IPS-NIHi7 (cell line): ENCODE results near the gene CBX6.
A peak's percentile ranks its signal among the peaks of the same experiment; 100 is the strongest.

Source experiments
- DNase-seq: peaks from one replicate; pipeline ENCODE4 v3.0.0; 2012; ENCODE audit warnings: mixed read lengths; ENCODE audit errors: extremely low spot score

The CBX6 gene

DNA sequence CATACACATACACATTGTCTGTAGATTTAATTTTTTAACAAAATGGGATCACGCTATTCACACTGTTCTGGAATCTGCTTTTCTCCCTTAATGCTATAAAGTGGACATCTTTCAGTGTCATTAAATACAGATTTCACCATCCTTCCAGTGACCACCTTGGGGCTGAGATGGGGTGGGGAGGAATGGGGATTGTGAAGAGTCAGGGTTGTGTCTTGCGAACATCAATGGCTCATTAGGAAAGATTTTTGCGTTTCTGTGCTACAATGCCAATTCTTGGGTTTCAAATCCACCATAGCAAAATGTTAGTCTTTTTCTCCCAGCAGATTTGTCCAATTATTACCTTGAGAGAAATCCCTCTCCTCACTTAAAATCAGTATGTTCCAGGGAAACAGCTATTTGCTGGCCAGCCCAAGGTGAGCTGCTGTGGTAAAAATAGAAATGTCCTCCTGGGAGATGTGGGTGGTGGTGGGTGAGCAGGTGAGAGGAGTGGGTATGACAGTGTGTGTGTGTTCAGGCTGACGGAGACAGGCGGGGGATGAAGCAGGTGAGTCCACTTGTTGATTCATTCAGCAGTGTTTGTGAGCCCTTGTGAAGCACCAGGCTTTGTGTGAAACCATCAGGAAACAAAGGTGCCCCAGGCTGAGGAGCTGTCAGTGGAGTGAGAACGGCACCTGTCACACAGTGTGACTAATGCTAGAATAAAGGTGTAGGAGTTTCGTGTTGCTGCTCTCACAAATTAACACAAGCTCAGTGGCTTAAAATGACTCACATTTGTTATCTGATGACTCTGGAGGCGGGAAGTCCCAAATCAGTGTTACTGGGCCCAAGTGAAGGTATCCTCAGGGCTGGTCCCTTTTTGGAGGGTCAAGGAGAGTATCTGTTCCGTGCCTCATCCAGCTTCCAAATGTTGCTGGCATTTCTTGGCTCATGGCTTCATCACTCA, 1.7 kb upstream of the CBX6 start:
- no peak for DNase-seq

DNA sequence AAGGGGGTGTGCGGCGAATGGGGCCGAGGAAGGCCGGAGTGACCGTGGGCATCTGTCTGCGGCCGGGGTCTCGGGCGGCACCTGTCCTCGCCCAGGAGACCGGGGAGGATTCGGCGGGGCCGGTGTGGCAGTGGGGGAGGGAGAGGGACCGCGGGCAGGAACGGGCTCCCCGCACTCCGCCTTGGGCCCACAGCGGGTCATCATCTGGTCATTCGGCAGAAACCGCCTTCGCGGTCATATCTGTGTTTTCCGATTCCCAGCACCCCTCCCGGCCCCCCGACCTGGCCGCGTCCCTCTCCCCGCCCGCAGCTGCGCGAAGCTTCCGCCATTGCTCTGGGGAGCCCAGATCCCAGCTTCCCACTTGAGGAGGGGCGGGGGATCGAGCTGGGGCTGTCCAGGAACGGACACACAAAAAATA, 824 bp upstream of the CBX6 start:
- DNase-seq = peak; percentile 72

DNA sequence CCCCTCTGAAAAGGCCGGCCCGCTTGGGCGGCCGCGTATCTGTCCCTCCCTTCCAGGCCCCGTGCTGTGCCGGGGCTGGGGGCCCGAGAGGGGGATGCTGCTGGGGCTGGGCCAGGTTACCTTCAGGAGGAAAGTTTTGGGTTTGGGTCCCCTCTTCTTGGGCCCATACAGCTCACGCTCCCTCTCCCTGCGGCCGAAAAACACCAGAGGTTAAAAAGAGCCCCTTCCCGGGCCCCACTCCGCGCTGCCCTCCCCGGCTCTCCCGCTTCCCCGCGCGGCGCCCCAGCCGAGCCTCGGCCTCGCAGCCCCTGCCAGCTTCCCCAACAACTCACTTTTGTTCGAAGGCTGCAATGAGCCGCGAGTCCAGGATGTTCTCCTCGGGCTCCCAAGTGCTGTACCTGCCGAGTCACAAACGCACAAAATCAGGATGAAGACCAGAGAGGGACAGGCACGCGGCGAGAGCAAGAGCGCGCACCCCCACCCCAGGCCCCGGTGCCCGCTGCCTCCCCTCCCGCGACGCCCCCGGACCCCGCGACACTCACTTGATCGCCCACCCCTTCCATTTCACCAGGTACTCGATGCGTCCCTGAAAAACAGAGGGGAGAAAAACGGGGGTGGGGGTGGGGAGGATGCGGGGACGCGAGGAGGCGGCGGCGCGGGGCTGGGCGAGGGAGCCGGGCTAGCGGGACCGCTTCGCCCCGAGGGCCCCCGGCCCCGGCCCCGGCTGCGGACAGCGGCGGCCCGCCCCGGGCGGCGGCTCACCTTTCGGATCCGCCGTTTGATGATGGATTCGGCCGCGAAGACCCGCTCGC, 450 bp downstream of the CBX6 start:
- peak; percentile 26 for DNase-seq

DNA sequence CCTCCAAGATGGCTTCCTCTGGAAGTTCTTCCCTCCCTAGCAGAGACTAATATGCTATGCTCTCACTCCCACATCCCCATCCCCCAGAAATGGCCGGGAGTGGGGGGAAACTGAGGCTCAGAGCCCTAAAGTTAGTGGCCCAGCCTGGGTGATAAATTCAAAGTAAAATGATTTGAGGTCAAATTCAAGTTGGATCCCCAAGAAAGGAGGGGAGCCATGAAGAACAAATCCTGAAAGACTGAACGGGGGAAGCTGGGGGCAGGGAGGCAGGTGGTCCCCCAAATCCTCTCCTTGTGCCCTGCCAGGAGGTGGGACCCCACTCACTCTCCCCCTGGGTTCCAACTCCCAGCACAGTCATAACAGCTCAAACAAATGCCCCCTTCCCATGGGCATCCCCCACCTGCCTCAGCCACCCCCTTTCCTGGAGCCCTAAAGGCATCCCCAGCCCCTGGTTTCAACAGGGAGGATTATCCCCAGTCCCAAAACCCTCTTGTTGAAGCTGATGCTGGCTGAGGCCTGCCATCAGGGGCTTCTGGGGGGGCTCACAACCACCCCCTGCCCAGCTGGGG, 1.1 kb downstream of the CBX6 start:
- no peak for DNase-seq

DNA sequence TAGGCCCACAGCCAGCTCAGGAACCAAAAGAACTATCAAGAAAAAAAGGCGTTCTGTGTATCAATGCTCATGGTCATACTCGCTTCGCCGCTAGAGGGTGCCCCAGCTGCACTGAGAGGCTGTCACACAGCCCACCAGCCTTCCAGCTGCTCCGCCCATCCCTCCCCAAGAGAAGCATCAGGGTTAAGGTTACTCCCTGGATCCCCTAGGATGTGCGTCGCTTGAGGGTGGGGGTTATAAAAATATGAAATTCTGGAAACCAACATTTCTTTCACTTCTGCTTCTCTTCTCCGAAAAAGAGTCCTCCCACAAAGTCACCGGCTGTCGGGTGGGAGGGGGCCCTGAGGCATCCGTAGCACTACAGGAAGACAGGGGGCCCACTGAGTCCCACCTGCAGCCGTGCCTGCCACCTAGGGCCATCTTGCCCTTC, 1.7 kb downstream of the CBX6 start:
- peak; percentile 81 for DNase-seq

DNA sequence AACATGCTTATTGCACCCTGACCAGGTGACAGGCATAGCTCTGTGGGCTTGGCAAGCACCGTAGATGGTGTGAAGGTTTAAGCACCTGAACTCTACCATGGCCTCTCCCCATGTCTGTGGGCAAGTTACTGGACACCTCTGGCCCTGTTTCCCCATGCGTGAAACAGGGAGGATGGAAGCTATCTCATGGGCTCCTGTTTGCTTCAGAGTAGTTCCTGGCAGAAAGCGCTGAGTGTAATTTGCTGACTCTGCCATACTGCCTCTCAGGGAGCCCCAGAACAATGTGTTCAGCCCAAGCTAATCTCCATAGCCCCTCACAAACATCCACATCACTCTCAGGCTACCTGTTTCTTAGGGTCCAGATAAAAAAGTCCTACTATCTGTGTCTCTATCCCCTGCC, 2.4 kb downstream of the CBX6 start:
- no peak for DNase-seq

DNA sequence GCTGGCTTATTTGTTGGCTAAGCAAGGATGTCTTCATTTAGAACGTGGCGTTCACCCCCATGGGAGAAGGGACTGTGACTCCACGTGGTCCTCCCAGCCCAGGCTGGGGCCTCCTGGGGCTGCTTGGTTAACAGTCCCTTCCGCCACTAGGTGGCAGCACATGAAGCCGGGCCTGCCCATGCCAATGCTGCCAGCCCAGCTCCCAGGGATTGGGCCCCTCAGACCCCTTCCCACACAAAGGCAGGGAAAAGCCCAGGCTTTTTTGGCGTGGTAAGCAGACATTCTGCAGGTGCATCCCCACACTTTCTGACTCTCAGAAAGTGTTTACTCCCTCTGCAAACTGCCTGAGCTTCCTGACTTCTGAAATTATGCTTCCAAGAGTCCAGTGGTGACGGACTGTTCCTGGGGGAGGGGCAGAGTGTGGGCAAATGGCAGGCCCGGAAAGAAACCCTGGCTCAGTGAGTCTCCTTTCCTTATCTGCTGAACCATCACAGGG, 3.1 kb downstream of the CBX6 start:
- DNase-seq = peak; percentile 83

DNA sequence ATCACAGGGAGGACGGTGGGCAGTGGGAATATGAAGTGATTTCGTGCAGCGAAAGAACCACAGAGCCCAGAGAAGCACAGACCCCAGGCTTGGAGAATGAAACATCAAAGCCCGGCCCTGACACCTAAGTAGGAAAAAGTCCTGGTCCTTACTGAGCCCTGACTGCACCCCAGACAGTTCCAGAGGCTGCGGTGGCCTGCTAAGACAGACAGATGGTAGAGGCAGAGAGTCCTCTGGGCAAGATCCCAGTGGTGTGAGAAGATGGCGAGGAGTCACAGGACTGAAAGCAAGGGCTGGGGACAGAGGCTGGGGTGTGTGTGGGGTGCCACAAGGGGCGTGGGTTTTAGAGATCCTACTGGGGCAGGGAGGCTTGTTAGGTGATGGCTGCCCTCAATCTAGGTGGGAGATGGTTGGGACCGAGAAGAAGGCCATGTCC, 3.7 kb downstream of the CBX6 start:
- no peak for DNase-seq

DNA sequence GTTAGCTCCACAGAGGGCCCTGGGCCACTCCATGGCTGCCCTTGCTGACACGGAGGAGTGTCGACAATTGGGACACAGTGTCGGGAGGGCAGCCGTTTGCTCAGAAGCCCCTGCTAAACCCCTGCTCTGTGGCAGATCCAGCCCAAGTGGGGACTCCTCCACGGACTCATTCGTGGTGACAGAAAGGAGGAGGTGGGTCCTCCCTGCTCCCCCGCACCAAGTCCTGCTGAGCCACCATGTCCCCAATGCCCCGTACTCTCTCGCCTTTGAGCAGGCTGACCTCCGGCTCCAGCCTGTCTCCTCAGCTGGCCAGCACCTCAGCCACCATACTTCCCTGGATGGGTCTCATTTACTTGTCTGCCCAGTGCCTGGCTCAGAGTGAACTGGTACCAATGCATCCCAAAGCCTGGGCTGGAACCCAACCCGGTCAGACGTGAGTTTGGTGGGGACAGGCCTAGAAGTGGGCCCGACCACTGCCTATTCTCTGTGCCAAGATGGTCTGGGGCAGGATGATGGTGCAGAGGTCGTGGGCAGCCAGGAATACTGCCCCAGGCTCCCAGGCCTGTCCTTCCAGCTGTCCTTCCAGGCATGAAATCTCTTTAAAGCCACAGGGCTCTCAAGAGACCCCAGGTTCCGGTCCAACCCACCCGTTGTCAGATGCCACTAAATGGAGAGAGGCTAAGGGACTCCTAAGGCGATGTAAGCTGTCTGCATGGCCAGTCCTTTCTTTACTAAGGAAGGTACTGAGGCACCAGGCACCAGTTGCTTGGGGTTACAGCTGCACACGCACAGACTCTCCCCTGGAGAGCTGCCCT, 4.3 kb downstream of the CBX6 start:
- no peak for DNase-seq

DNA sequence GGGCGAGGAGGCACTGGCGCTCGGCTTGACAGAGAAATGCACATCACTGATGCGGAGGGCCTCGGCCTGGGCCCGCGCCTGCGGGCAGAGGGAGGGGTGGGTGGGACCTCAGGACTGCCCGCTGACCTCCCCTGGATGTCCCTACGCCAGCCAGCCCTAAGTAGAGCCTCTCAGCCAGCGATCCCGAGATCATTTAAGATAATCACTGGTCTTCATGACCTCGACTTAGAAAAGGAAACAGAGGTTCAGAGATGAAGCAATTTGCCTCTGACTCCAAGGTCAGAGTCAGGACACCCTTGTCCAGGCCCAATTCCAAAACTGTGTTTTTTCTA, 4.9 kb downstream of the CBX6 start:
- no peak for DNase-seq

DNA sequence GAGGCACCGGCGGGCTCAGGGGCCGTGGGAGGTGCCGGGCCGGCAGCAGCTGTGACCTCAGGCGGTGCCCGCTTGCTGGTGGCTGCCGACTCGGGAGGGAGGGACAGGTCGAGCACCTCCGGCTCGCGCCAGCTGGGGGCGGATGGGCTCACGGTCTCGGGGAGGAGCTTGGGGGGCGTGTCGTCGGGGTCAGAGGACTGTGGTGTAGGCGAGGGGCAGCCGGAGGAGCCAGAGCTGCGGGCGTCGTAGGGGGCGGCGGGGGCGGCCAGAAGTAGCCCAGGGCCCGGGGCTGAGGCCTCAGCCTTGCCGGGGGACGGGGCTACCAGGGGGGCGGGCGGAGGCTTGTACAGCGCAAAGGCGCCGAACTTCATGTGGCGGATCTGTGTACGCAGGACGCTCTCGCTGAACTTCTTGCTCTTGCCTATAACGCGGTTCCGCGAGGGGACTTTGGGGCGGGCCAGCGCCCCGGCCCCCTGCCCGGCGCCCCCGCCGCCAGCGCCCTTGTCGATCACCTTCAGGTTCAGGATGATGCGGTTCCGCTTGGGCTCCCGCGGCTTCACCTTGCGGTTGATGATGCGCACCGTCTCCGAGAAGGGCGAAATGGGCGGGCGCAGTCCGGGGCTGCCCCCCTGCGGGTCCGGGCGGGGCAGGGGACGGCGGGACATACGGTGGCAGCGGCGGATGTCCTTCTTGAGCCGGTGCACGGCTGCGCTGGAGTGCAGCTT, 5.5 kb downstream of the CBX6 start:
- peak; percentile 82 for DNase-seq

DNA sequence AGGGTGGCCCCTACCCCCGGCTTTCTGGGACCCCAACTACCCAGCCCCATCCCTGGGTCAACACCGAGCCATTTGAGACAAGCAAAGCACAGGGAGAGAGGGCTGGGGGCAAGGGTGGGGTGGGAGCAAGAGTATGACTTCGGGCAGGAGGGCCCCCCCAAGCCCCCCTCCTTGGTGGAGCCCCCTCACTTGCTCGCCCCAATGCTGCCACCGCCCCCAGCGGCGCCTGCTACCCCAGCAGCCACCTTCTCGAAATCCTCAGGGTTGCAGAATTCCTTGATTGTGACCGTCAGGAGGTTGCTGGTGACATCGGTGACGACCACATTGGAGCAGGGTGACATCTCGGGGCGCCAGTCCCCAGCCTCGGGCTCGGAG, 6.0 kb downstream of the CBX6 start:
- no peak for DNase-seq

DNA sequence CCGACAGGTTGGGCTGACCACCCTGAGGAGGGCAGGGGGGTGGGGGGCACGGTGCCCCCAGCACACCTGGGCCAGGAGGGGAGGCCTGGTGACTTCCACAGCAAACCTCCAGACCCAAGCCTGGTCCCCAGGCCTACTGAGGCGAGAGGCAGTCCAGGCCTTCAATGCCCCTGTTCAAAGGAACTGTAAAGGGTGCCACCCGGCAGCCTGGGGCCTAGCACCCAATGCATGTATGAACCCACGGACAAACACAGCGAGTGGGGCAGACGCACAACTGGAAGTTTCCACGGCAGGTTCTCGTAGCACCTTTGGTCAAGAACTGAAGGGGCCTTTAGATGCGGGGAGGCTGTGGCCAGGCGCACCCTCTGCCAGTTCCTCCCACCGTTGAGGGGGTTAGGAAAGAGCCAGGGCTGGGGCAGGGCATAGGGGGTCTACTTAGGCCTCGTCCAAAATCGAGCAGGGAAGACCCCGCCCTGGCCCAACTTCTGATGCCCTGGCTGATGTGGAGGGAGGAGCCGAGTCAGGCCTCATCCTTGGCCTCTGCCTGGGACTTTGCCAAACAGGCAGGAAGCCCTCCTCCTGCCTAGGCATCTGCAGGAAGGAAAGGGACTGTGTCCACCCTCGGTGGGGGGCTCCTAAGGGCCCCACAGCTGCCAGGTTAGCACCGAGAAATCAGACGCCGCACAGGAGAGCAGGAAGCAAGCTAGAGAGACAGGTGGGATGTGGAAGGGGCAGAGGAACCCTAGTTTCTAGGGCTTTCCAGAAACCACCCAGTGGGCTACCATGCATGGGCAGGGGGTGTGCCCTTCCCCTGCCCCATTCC, 6.6 kb downstream of the CBX6 start:
- no peak for DNase-seq

DNA sequence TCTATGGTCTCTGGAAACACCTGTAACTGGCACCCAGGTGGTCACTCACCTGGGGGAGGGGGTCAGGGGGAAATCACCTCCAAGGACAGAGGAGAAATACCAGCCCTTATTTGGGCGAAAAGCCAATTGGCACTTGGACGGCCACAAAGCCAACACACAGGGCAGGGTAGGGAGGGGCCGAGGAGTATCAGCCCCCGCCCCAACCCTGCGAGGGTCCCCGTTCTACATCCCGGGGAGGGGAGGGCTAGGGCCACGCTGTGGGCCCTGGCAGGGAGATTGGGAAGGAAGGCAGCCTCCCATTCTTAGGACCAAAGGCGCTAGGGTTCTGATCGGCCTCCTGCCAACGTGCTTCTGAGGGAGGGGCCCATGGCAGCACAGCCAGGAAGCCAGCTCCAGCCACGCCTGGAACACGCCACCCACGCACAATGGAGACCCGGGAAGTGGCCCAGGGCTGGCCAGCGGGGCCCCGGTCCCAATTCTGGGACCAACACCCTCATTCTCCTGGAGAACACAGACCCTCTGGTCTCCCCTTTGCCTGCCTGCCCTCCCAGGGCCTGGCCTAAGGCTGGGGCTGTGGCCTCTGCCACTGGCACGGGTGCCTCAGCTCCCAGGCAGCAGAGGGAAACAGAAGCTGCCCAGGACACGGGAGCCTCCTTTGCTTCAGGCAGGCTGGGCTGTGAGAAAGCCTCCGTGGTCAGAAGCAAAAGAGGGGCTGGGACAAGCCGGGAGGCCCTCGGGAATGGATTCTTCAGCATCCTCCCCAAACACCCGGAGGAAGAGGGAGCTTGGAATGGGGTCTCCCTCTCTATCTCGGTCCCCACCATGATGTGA, 7.4 kb downstream of the CBX6 start:
- no peak for DNase-seq

DNA sequence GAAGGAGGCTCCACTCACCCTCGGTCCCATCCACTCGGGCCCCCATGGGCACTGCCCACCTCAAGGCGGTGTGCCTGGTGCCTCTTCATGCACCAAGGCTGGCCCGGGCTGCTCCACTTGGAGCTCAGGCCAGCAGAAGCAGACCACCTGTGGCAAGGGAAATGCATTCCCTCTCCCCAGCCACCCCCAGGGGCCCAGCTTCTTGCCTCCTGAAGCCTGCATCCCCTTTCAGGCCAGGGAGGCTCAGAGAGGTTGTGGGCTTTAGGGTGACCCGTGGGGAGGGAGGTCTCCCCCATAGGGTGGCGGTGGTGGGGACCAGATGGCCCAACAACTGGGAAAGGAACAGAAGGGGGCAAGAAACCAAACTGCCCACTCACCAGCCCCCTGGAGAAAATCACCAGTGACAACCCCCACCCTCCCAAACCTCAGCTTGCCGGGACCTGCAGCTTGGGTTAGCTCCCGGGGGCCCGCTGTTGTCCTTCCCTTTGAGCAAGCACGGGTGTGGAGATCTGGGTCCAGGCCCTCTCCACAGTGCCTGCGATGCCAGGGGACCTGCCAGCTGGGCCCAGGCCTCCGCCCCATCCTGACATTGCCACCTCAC, 8.4 kb downstream of the CBX6 start:
- no peak for DNase-seq

DNA sequence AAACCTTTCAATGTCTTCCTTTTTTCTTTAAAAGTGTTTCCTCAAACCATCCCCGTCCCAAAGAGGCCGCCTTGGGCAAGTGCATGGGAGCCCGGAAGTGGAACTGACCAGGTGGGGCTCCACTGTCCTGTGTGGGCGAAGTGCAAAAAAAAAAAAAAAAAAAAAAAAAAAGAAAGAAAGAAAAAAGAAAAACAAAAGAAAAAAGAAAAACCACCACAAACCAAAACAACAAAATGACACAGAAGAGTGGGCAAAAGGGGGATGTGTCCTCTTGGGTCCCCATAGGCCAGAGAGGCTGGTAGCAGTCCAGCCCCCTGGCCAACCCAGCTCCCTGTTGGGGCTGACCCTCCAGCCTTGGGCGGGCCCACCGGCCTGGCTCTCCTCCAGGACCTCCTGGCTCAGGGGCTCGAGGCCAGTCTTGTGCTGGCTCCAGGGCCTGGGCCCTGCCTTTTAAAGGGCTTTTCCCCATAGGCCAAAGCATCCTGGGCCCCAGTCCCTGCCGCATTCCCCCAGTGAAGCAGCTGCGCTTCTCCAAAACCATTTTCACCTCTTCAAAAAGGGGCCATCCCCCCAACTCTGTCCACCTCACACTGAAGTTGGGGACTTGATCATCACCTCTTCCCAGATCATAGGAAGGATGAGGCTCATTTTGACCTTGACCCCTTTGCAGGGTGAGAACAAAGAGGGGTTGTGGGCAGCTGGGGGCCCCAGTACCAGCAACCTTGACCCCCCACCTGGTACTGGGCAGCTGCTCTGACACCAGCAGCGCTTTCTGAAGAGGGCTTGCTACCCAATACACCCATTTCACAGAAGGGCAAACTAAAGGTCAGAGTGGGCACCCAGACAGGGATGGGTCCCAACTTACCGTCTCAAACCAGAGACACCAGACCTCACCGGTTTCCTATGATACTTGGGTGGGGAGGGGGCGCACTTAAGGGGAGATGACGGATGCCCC, 9.4 kb downstream of the CBX6 start:
- DNase-seq = no peak

DNA sequence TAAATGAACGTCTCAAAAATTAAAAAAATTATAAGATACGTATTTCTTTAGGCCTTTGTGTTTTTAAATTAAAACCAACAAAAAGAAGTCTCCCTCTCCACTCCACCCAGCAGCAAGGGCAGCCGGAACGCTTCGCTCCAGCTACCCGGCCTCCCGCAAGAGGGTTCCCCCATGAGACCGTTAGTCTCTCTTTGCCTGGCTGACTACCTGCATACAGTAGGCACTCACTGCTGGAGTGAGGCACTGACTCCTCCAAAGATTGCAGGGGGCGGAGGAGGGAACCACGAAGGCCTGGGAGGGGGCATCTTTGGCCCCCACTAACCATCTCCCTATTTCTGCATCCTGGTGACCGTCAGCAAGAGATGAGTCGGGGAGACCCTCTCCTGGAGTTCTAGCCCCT, 10.1 kb downstream of the CBX6 start:
- no peak for DNase-seq
